ENCODE results near the gene CCDC43. TPM values are rescaled to one million over a fixed set of nuclear protein-coding genes. Genes with fewer than 3 reads are reported as not detected.

CCDC43 gene
- total RNA-seq, 1 donor from 2014 or later = 15.5 TPM

- no peaks in the 10 kb centered on the region for H3K4me1 ChIP-seq
- no peak for DNase-seq (ENCODE audit: extremely low spot score in 2 of 2)
- TF ChIP-seq POLR2AphosphoS5 (IDR thresholded peaks at IDR 0.05; ENCODE audit: insufficient read depth in 1 of 2, low read depth in 1 of 2) (no peak), CTCF (IDR thresholded peaks at IDR 0.05) (no peak)
- no peak overlapping the region for H3K27ac ChIP-seq
- no peak overlapping the region for H3K4me3 ChIP-seq
- intact Hi-C loops (cut with DNase I) = loop anchor here (5.0 kb wide), 1 partner anchor 83 kb away; no protein-coding TSS in a partner anchor
- H3K9me3 ChIP-seq = no peaks in the 10 kb centered on the region
- H3K36me3 ChIP-seq = no peaks in the 10 kb centered on the region
- no peaks in the 10 kb centered on the region for H3K27me3 ChIP-seq
Observed at GRCh38 chr17:44630703-44631102, 58.9 kb downstream of the CCDC43 start.

- Histone ChIP-seq H3K9me3 (no peaks in the 10 kb centered on the region), H3K27me3 (no peaks in the 10 kb centered on the region), H3K27ac (no peak overlapping the region), H3K4me3 (no peak overlapping the region), H3K4me1 (no peaks in the 10 kb centered on the region), H3K36me3 (no peaks in the 10 kb centered on the region)
- intact Hi-C loops (cut with DNase I) = no loop called here
- TF ChIP-seq CTCF (IDR thresholded peaks at IDR 0.05) (no peak), POLR2AphosphoS5 (IDR thresholded peaks at IDR 0.05; ENCODE audit: insufficient read depth in 1 of 2, low read depth in 1 of 2) (no peak), POLR2A (IDR thresholded peaks at IDR 0.05) (no peak)
- DNase-seq (ENCODE audit: extremely low spot score in 2 of 2) = no peak
Observed at GRCh38 chr17:44629314-44629713, 60.3 kb downstream of the CCDC43 start.

- TF ChIP-seq CTCF (IDR thresholded peaks at IDR 0.05) = no peak
- TF ChIP-seq POLR2A (IDR thresholded peaks at IDR 0.05) = no peak
- no peak for TF ChIP-seq POLR2AphosphoS5 (IDR thresholded peaks at IDR 0.05; ENCODE audit: insufficient read depth in 1 of 2, low read depth in 1 of 2)
- Histone ChIP-seq H3K27ac (peak overlapping the region; percentile 6), H3K4me1 (no peaks in the 10 kb centered on the region), H3K4me3 (peak overlapping the region in 1 of 2 donors; percentile 25), H3K27me3 (no peaks in the 10 kb centered on the region), H3K9me3 (no peaks in the 10 kb centered on the region), H3K36me3 (no peaks in the 10 kb centered on the region)
- intact Hi-C loops (cut with DNase I) = no loop called here
- no peak for DNase-seq (ENCODE audit: extremely low spot score in 2 of 2)
Observed at GRCh38 chr17:44628243-44629188, 61.1 kb downstream of the CCDC43 start.

- intact Hi-C loops (cut with DNase I) = no loop called here
- H3K27me3 ChIP-seq = no peaks in the 10 kb centered on the region
Observed at GRCh38 chr17:44627513-44628242, 61.9 kb downstream of the CCDC43 start.

More at GRCh38 chr17:44627513-44628242, 61.9 kb downstream of the CCDC43 start:
- Histone ChIP-seq H3K9me3 (no peaks in the 10 kb centered on the region), H3K4me3 (no peak overlapping the region), H3K36me3 (no peaks in the 10 kb centered on the region), H3K27ac (no peak overlapping the region), H3K4me1 (no peaks in the 10 kb centered on the region)
- no peak for DNase-seq (ENCODE audit: extremely low spot score in 2 of 2)
- TF ChIP-seq POLR2A (IDR thresholded peaks at IDR 0.05) (no peak), POLR2AphosphoS5 (IDR thresholded peaks at IDR 0.05; ENCODE audit: insufficient read depth in 1 of 2, low read depth in 1 of 2) (no peak), CTCF (IDR thresholded peaks at IDR 0.05) (no peak)

Small RNA genes within 50 kb of the gene (small RNA-seq; reads per million reads assigned to genes)
- gene RN7SL819P = not detected
- gene SMCO4P1 = not detected

Other genes with a start within 250 kb of the CCDC43 start
- 39.0 TPM for gene GPATCH8, start 186.4 kb downstream of the CCDC43 start, total RNA-seq
- 7.6 TPM for gene FZD2, start 132.3 kb downstream of the CCDC43 start, total RNA-seq
- not detected for gene MEIOC, start 33.3 kb downstream of the CCDC43 start, total RNA-seq
- gene DBF4B, start 18.9 kb upstream of the CCDC43 start, total RNA-seq = 4.7 TPM
- gene ADAM11, start 69.2 kb upstream of the CCDC43 start, total RNA-seq = 3.7 TPM
- 10.1 TPM for gene GJC1, start 140.5 kb upstream of the CCDC43 start, total RNA-seq
- not detected for gene HIGD1B, start 158.1 kb upstream of the CCDC43 start, total RNA-seq
- gene EFTUD2, start 209.7 kb upstream of the CCDC43 start, total RNA-seq = 55.5 TPM
- not detected for gene GFAP, start 225.7 kb upstream of the CCDC43 start, total RNA-seq